ENCODE results near the gene NAGA.
A peak's percentile ranks its signal among the peaks of the same experiment; 100 is the strongest.

DNA sequence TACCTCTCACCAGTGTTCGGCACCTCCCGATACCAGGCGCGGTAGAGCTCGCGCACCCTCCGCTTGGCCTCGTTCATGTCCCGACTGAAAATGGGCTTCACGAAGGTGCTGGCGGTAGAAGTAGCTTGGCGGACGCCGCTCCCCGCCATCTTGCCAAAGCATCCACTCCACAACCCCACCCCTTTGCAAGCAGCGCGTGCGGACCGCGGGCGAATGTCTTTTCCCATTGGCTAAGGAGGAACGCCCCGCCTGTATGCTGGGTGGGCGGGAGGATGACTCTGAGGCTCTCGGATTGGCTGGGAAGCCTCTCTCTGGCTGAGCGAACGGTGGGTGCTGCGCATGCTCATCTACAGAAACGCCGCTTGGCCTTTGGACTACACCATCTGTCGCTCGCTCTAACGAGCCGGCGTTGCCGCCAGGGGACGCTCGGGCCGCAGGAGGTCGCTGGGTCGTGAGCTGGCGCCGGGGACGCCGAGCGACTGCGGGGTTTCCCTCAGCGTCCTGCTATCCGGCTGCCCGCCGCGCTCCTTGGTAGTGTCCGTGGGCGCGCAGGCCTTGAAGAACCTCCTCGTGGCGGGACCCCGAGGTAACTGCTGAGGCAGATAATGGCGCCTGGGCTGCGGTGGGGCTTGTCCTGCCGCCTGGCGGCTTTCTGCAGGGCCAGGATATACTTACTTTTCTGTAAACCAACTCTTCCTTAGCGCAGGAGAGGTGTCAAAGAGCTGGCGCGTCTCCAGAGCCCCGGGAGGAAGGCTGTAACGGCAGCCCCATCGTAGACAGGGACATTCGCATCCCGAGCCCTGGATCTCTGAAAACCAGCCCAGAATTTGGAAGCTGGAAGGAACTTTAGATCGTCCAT lies 20.2 kb upstream of the NAGA start, which contains the start of gene NDUFA6:
- TF ChIP-seq MAZ (CRISPR knock-in tag; conservative IDR thresholded peaks at IDR 0.05 in 1 of 2, IDR thresholded peaks at IDR 0.05 in 1 of 2) (peak; percentile 45 to 54; a peak in 2 of 4 replicates), RFX5 (IDR thresholded peaks at IDR 0.05; ENCODE audit: low read depth, low read length) (no peak), ESRRA (IDR thresholded peaks at IDR 0.05; ENCODE audit: borderline replicate concordance, low read depth) (peak; percentile 96), ELF4 (CRISPR knock-in tag; IDR thresholded peaks at IDR 0.05) (no peak), LEF1 (IDR thresholded peaks at IDR 0.05) (no peak), ARNT (IDR thresholded peaks at IDR 0.05) (no peak)
- TF ChIP-seq, protein P1, sequence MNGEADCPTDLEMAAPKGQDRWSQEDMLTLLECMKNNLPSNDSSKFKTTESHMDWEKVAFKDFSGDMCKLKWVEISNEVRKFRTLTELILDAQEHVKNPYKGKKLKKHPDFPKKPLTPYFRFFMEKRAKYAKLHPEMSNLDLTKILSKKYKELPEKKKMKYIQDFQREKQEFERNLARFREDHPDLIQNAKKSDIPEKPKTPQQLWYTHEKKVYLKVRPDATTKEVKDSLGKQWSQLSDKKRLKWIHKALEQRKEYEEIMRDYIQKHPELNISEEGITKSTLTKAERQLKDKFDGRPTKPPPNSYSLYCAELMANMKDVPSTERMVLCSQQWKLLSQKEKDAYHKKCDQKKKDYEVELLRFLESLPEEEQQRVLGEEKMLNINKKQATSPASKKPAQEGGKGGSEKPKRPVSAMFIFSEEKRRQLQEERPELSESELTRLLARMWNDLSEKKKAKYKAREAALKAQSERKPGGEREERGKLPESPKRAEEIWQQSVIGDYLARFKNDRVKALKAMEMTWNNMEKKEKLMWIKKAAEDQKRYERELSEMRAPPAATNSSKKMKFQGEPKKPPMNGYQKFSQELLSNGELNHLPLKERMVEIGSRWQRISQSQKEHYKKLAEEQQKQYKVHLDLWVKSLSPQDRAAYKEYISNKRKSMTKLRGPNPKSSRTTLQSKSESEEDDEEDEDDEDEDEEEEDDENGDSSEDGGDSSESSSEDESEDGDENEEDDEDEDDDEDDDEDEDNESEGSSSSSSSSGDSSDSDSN (IDR thresholded peaks at IDR 0.05; ENCODE audit: borderline replicate concordance in 1 of 2, low read depth in 2 of 2, low read length in 2 of 2): 0 out of 4 replicates have a peak, but pooled peaks of 1 of the 2 experiments have one; percentile 89
- TF ChIP-seq, protein P2, sequence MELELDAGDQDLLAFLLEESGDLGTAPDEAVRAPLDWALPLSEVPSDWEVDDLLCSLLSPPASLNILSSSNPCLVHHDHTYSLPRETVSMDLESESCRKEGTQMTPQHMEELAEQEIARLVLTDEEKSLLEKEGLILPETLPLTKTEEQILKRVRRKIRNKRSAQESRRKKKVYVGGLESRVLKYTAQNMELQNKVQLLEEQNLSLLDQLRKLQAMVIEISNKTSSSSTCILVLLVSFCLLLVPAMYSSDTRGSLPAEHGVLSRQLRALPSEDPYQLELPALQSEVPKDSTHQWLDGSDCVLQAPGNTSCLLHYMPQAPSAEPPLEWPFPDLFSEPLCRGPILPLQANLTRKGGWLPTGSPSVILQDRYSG (tag; conservative IDR thresholded peaks at IDR 0.05; ENCODE audit: low read depth): no peak
- TF ChIP-seq, protein P3, sequence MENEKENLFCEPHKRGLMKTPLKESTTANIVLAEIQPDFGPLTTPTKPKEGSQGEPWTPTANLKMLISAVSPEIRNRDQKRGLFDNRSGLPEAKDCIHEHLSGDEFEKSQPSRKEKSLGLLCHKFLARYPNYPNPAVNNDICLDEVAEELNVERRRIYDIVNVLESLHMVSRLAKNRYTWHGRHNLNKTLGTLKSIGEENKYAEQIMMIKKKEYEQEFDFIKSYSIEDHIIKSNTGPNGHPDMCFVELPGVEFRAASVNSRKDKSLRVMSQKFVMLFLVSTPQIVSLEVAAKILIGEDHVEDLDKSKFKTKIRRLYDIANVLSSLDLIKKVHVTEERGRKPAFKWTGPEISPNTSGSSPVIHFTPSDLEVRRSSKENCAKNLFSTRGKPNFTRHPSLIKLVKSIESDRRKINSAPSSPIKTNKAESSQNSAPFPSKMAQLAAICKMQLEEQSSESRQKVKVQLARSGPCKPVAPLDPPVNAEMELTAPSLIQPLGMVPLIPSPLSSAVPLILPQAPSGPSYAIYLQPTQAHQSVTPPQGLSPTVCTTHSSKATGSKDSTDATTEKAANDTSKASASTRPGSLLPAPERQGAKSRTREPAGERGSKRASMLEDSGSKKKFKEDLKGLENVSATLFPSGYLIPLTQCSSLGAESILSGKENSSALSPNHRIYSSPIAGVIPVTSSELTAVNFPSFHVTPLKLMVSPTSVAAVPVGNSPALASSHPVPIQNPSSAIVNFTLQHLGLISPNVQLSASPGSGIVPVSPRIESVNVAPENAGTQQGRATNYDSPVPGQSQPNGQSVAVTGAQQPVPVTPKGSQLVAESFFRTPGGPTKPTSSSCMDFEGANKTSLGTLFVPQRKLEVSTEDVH (IDR thresholded peaks at IDR 0.05; ENCODE audit: low read depth, partially characterized antibody): peak; percentile 15

Data from K562 (cell line).